HepG2 (cell line): ENCODE measurements around the gene THOC7. TPM values are rescaled to one million over a fixed set of nuclear protein-coding genes. Genes with fewer than 3 reads are reported as not detected.
A peak's percentile ranks its signal among the peaks of the same experiment; 100 is the strongest.

ENCODE experiments used
- DMTF1 ChIP-seq: sonication (generic); formaldehyde crosslinking; IDR thresholded peaks from 2 replicates; pipeline ENCODE4 v1.4.0; 2020; ENCODE audit warnings: mild to moderate bottlenecking, missing genetic modification reagents
- FOXJ3 ChIP-seq: sonication (generic); formaldehyde crosslinking; IDR thresholded peaks from 2 replicates; pipeline ENCODE4 v1.4.0; 2020; ENCODE audit warnings: missing genetic modification reagents, mild to moderate bottlenecking, borderline replicate concordance
- FOXK1 ChIP-seq: sonication (generic); formaldehyde crosslinking; IDR thresholded peaks from 2 replicates; pipeline ENCODE4 v1.4.0; 2020; ENCODE audit warnings: low read depth, missing genetic modification reagents, borderline replicate concordance
- MLXIP ChIP-seq: sonication (generic); formaldehyde crosslinking; IDR thresholded peaks from 2 replicates; pipeline ENCODE4 v1.9.0; 2021; ENCODE audit warnings: missing genetic modification reagents, borderline replicate concordance
- PAF1 ChIP-seq: IDR thresholded peaks from 2 replicates; pipeline ENCODE4 v1.6.1; 2016; ENCODE audit warnings: missing genetic modification reagents, missing compliant biosample characterization
- PATZ1 ChIP-seq: sonication (generic); formaldehyde crosslinking; IDR thresholded peaks from 2 replicates; pipeline ENCODE4 v1.4.0; 2020; ENCODE audit warnings: missing genetic modification reagents
- PRPF4 ChIP-seq: fragments of 200-400 bp; formaldehyde crosslinking; IDR thresholded peaks from 2 replicates; pipeline ENCODE4 v1.6.1; 2016; ENCODE audit warnings: low read length, low read depth; ENCODE audit not compliant: poor library complexity, severe bottlenecking
- RERE ChIP-seq: IDR thresholded peaks from 2 replicates; pipeline ENCODE4 v1.6.1; 2016; ENCODE audit warnings: low read depth, missing genetic modification reagents, missing compliant biosample characterization
- REXO4 ChIP-seq: sonication (generic); formaldehyde crosslinking; IDR thresholded peaks from 2 replicates; pipeline ENCODE4 v1.8.0; 2022; ENCODE audit warnings: missing genetic modification reagents, mild to moderate bottlenecking, borderline replicate concordance
- XRCC5 ChIP-seq: fragments of 200-400 bp; formaldehyde crosslinking; optimal IDR thresholded peaks from 2 replicates; pipeline ENCODE3; 2017; ENCODE audit warnings: mild to moderate bottlenecking, low read length
- ZKSCAN8 ChIP-seq: IDR thresholded peaks from 2 replicates; pipeline ENCODE4 v1.6.1; 2016; ENCODE audit warnings: borderline replicate concordance, missing genetic modification reagents, missing compliant biosample characterization
- ZMAT5 ChIP-seq: sonication (generic); formaldehyde crosslinking; IDR thresholded peaks from 2 replicates; pipeline ENCODE4 v1.5.0; 2020; ENCODE audit warnings: mild to moderate bottlenecking, low read depth, missing genetic modification reagents, borderline replicate concordance
- ZNF329 ChIP-seq: sonication (generic); formaldehyde crosslinking; IDR thresholded peaks from 2 replicates; pipeline ENCODE4 v1.9.0; 2021; ENCODE audit warnings: low read depth, mild to moderate bottlenecking, missing genetic modification reagents
- ZNF484 ChIP-seq: sonication (generic); formaldehyde crosslinking; IDR thresholded peaks from 2 replicates; pipeline ENCODE4 v1.5.1; 2020; ENCODE audit warnings: mild to moderate bottlenecking, low read depth, missing genetic modification reagents, borderline replicate concordance
- polyA plus RNA-seq, 8 experiments: library from polyadenylated mRNA; depleted of rRNA in 3 of 8; stranded (reverse) in 7 of 8; unstranded in 1 of 8; fragments of >200 nt; fragmentation: Illumina TruSeq in 4 of 8; extraction: Trizol in 4 of 8; gene quantifications; 2 replicates each; pipeline versions ENCODE4 v1.2.1 to v1.2.3, GENCODE V29; 2011 to 2016; ENCODE audit warnings: low read depth in 4 of 8, missing spikeins in 1 of 8, mixed read lengths in 1 of 8; ENCODE audit not compliant: insufficient read depth in 1 of 8
- total RNA-seq, 5 experiments: library from RNA; depleted of rRNA; stranded (reverse); fragments of >200 nt; fragmentation: Illumina TruSeq; extraction: Trizol; gene quantifications; 2 replicates each; pipeline ENCODE4 v1.2.3, GENCODE V29; 2016; ENCODE audit warnings: low read depth in 1 of 5

The THOC7 gene
- total and polyA plus RNA-seq, 2 of the 13 experiments (the other 11 are each of a cell fraction or from before 2014, with no cell fraction given) = 32.8 to 63.5 TPM

- TF ChIP-seq PAF1 (CRISPR knock-in tag) (no peak), ZNF484 (no peak), PATZ1 (CRISPR knock-in tag) (peak; percentile 96), XRCC5 (no peak), FOXJ3 (CRISPR knock-in tag) (no peak), ZNF329 (CRISPR knock-in tag) (0 out of 2 replicates have a peak, but pooled peaks have one; percentile 27), RERE (CRISPR knock-in tag) (no peak), ZMAT5 (CRISPR knock-in tag) (no peak), ZKSCAN8 (0 out of 2 replicates have a peak, but pooled peaks have one; percentile 15), DMTF1 (CRISPR knock-in tag) (no peak), PRPF4 (no peak), REXO4 (CRISPR knock-in tag) (no peak), MLXIP (CRISPR knock-in tag) (no peak), FOXK1 (CRISPR knock-in tag) (no peak)
These were observed 48.5 kb upstream of the THOC7 start, which contains the start of gene SCAANT1 (continued) for GRCh38 chr3:63911873-63912767.
